WTC11 (cell line): ENCODE results near the gene ERC1.

Experiments used
- CREB1 ChIP-seq: sonication (generic); formaldehyde crosslinking; IDR thresholded peaks from 2 replicates; pipeline ENCODE4 v1.8.0; 2023; ENCODE audit warnings: mild to moderate bottlenecking, missing genetic modification reagents
- CTCF ChIP-seq: fragments of 200-600 bp; IDR thresholded peaks from 2 replicates; pipeline ENCODE4 v1.8.0; 2022; ENCODE audit warnings: antibody characterized with exemption
- E2F1 ChIP-seq: sonication (generic); formaldehyde crosslinking; IDR thresholded peaks from 2 replicates; pipeline ENCODE4 v1.8.0; 2022; ENCODE audit warnings: mild to moderate bottlenecking, missing genetic modification reagents

GRCh38 chr12:1329784-1330476, 338.9 kb downstream of the ERC1 start:
- no peak for TF ChIP-seq CTCF
- TF ChIP-seq CREB1 (CRISPR knock-in tag): no peak
- TF ChIP-seq E2F1: no peak
